PC-9 (cell line): ENCODE data around the gene KLHL15. TPM values are rescaled to one million over a fixed set of nuclear protein-coding genes. Genes with fewer than 3 reads are reported as not detected.

Source experiments
- Bru-seq: library from RNA; stranded (reverse); fragments of 400-500 nt; gene quantifications from one replicate; lab custom pipeline; 2021; lab: Mats Ljungman, UMichigan
- BruChase-seq, 2 experiments: library from RNA; stranded (reverse); fragments of 400-500 nt; gene quantifications; one replicate each; lab custom pipeline; 2021; lab: Mats Ljungman, UMichigan
- BruUV-seq: library from RNA; stranded (reverse); fragments of 400-500 nt; replicated peaks from 2 replicates; lab custom pipeline; 2021; lab: Mats Ljungman, UMichigan
- CTCF ChIA-PET: fragments of 300-600 bp; sonication (Branson Sonifier 250); formaldehyde crosslinking; loops from one replicate; lab custom pipeline; 2022; ENCODE audit warnings: antibody characterized with exemption; lab: Charles Lee
- POLR2A ChIA-PET: fragments of 300-600 bp; sonication (Branson Sonifier 250); formaldehyde crosslinking; loops from one replicate; lab custom pipeline; 2022; ENCODE audit warnings: antibody characterized with exemption; ENCODE audit not compliant: unreplicated experiment; lab: Charles Lee
- DNase-seq, 2 experiments: peaks; one replicate each; pipeline versions ENCODE4 v3.0.0 to v3.0.0-alpha.2; 2015 to 2022; ENCODE audit warnings: mixed read lengths in 1 of 2
- H2AFZ ChIP-seq: fragments of 200-600 bp; sonication (generic); 2 replicates; pipeline ENCODE4 v1.8.1; 2017; ENCODE audit warnings: antibody characterized with exemption
- H3F3A ChIP-seq: fragments of 200-600 bp; sonication (generic); 2 replicates; pipeline ENCODE4 v1.8.1; 2017; ENCODE audit warnings: antibody characterized with exemption, mild to moderate bottlenecking, low read depth; ENCODE audit not compliant: insufficient read depth
- H3K27ac ChIP-seq: fragments of 200-600 bp; sonication (generic); 2 replicates; pipeline ENCODE4 v1.6.1; 2016; ENCODE audit warnings: mixed run types
- H3K27me3 ChIP-seq: fragments of 200-600 bp; sonication (generic); 2 replicates; pipeline ENCODE4 v1.6.1; 2016; ENCODE audit warnings: low read depth, mixed run types; ENCODE audit not compliant: insufficient read depth
- H3K36me3 ChIP-seq: fragments of 200-600 bp; sonication (generic); 2 replicates; pipeline ENCODE4 v1.6.1; 2016; ENCODE audit warnings: low read depth, mixed run types
- H3K4me1 ChIP-seq: fragments of 200-600 bp; sonication (generic); replicated peaks from 2 replicates; pipeline ENCODE4 v1.6.1; 2016; ENCODE audit warnings: mixed run types; ENCODE audit not compliant: insufficient read depth
- H3K4me2 ChIP-seq: fragments of 200-600 bp; sonication (generic); 2 replicates; pipeline ENCODE4 v1.6.1; 2017; ENCODE audit warnings: mixed run types
- H3K4me3 ChIP-seq: fragments of 200-600 bp; sonication (generic); 2 replicates; pipeline ENCODE4 v1.6.1; 2016; ENCODE audit warnings: mixed run types
- H3K79me2 ChIP-seq: fragments of 200-600 bp; sonication (generic); 2 replicates; pipeline ENCODE4 v1.6.1; 2017; ENCODE audit warnings: low read depth, mixed run types
- H3K9me2 ChIP-seq: fragments of 200-600 bp; sonication (generic); 2 replicates; pipeline ENCODE4 v1.8.1; 2017; ENCODE audit warnings: mild to moderate bottlenecking; ENCODE audit not compliant: insufficient read depth
- H3K9me3 ChIP-seq: fragments of 200-600 bp; sonication (generic); 2 replicates; pipeline ENCODE4 v1.8.1; 2016; ENCODE audit warnings: low read depth; ENCODE audit not compliant: insufficient read depth
- H4K20me1 ChIP-seq: fragments of 200-600 bp; sonication (generic); 2 replicates; pipeline ENCODE4 v1.8.1; 2017; ENCODE audit not compliant: insufficient read depth
- CTCF ChIP-seq: fragments of 200-600 bp; sonication (generic); conservative IDR thresholded peaks from 2 replicates; pipeline ENCODE4 v1.6.1; 2017; ENCODE audit warnings: mixed run types, antibody characterized with exemption, mild to moderate bottlenecking, moderate library complexity
- EZH2 ChIP-seq: fragments of 200-600 bp; sonication (generic); IDR thresholded peaks from 2 replicates; pipeline ENCODE4 v1.8.0; 2017; ENCODE audit warnings: antibody characterized with exemption, low read depth
- intact Hi-C: fragments of 100-400 bp; cut with micrococcal nuclease; formaldehyde crosslinking; loops from one replicate; pipeline ENCODE4 v1.10.0; 2022; ENCODE audit not compliant: unreplicated experiment
- long read RNA-seq: library from polyadenylated mRNA; stranded (forward); transcript quantifications from one replicate; pipeline ENCODE4 v2.0.0, GENCODE V29; 2022
- total RNA-seq: library from RNA; stranded (reverse); gene quantifications from 2 replicates; pipeline ENCODE4 v1.2.3, GENCODE V29; 2021

Gene KLHL15
- total RNA-seq (3.5 and 3.7 TPM in 2 replicates), Bru-seq, nascent RNA (percentile 70 among the genes with signal in this experiment), BruChase-seq, experiment 1, labeled RNA remaining after a 2-hour chase (percentile 67 among the genes with signal in this experiment), BruChase-seq, experiment 2, labeled RNA remaining after a 6-hour chase (percentile 60 among the genes with signal in this experiment)
- long read RNA-seq, partial matches to known transcripts = 0 of 1 reads
- long read RNA-seq, other reads (novel, unspliced or antisense) = 1 of 1 reads

GRCh38 chrX:24027086-24027485 lies at the start of gene KLHL15:
Gene KLHL15, minus strand, starts transcription at chrX:24027186. Its CDS starts 20,493 bp downstream, at chrX:24006693.
- Histone ChIP-seq H3K79me2 (peaks cover 24% of the 10 kb centered on the region), H3K36me3 (no peaks in the 10 kb centered on the region), H3K27me3 (no peaks in the 10 kb centered on the region), H3K4me1 (peaks cover 10% of the 10 kb centered on the region; the same call in 1 of the 2 replicates), H3K4me2 (peak within 1 kb of the TSS; percentile 94), H3K27ac (peak within 1 kb of the TSS; percentile 96), H2AFZ (peak within 1 kb of the TSS; percentile 82), H3K9me3 (no peaks in the 10 kb centered on the region), H4K20me1 (no peaks in the 10 kb centered on the region), H3K9me2 (no peaks in the 10 kb centered on the region), H3F3A (no peaks in the 10 kb centered on the region; the same call in 1 of the 2 replicates), H3K4me3 (peak within 1 kb of the TSS; percentile 82)
- intact Hi-C loops = loop anchor here (5.0 kb wide), 1 partner anchor 125 kb away; no protein-coding TSS in a partner anchor
- CTCF ChIA-PET = interaction anchor here (0.6 to 0.7 kb wide), 3 partner anchors 126 to 316 kb away, joined by 3 to 11 read pairs (median 4); no protein-coding TSS in a partner anchor
- POLR2A ChIA-PET = interaction anchor here (0.6 to 1.0 kb wide), 2 partner anchors 27 to 246 kb away, joined by 5 to 10 read pairs; partner anchors contain the start of gene EIF2S3
- DNase-seq = no peak
- TF ChIP-seq EZH2 (no peak), CTCF (no peak)
- no TSS peak for BruUV-seq

- H3K4me1 ChIP-seq = no peaks in the 10 kb centered on the region
- H2AFZ ChIP-seq = no peak overlapping the region
- peaks cover 31% of the 10 kb centered on the region for H4K20me1 ChIP-seq
- no TSS peak for BruUV-seq
- no peaks in the 10 kb centered on the region for H3K9me3 ChIP-seq
- peaks cover 53% of the 10 kb centered on the region for H3F3A ChIP-seq
- H3K27me3 ChIP-seq = no peaks in the 10 kb centered on the region
- CTCF ChIA-PET = interaction anchor here (0.6 kb wide), 1 partner anchor 46 kb away, joined by 6 read pairs; no protein-coding TSS in a partner anchor
- TF ChIP-seq CTCF (no peak), EZH2 (no peak)
- no peak for DNase-seq
- no peaks in the 10 kb centered on the region for H3K9me2 ChIP-seq
- H3K79me2 ChIP-seq = 0 out of 2 replicates have a peak, but pooled peaks cover 3% of the 10 kb centered on the region
- intact Hi-C loops = no loop called here
- H3K4me3 ChIP-seq = no peak overlapping the region
- no peak overlapping the region for H3K27ac ChIP-seq
- POLR2A ChIA-PET = no interaction called here
- peaks cover 23% of the 10 kb centered on the region for H3K36me3 ChIP-seq
- no peak overlapping the region for H3K4me2 ChIP-seq
Measured at GRCh38 chrX:24069877-24070276, 42.9 kb upstream of the KLHL15 start.

GRCh38 chrX:24063488-24063887 lies 36.5 kb upstream of the KLHL15 start:
- Histone ChIP-seq H2AFZ (no peak overlapping the region), H3K27me3 (no peaks in the 10 kb centered on the region), H4K20me1 (peaks cover 44% of the 10 kb centered on the region), H3K4me3 (no peak overlapping the region), H3K27ac (no peak overlapping the region), H3F3A (peaks cover 28% of the 10 kb centered on the region), H3K4me1 (no peaks in the 10 kb centered on the region), H3K9me2 (no peaks in the 10 kb centered on the region), H3K79me2 (peaks cover 45% of the 10 kb centered on the region), H3K36me3 (peaks cover 35% of the 10 kb centered on the region), H3K9me3 (no peaks in the 10 kb centered on the region), H3K4me2 (no peak overlapping the region)
- POLR2A ChIA-PET = no interaction called here
- CTCF ChIA-PET = no interaction called here
- DNase-seq = no peak
- intact Hi-C loops = no loop called here
- BruUV-seq = no TSS peak
- no peak for TF ChIP-seq EZH2
- no peak for TF ChIP-seq CTCF
